A549 (cell line): ENCODE measurements around the gene BCL7B.

ENCODE experiments used
- JUN ChIP-seq, 2 experiments: fragments of >200 bp; sonication (Bioruptor Twin); formaldehyde crosslinking; IDR thresholded peaks; 2 replicates in 1 of 2; 3 replicates in 1 of 2; pipeline ENCODE4 v1.6.1; 2016 to 2017
- JUNB ChIP-seq: fragments of >200 bp; sonication (Bioruptor Twin); formaldehyde crosslinking; IDR thresholded peaks from 2 replicates; pipeline ENCODE4 v1.6.1; 2016
- KDM1A ChIP-seq: fragments of 200-600 bp; sonication (generic); IDR thresholded peaks from 2 replicates; pipeline ENCODE4 v1.6.1; 2016; ENCODE audit warnings: low read depth, mild to moderate bottlenecking
- POLR2A ChIP-seq: IDR thresholded peaks from 2 replicates; pipeline ENCODE4 v1.6.1; 2012; ENCODE audit warnings: mild to moderate bottlenecking, low read length
- RARB ChIP-seq: fragments of 250-450 bp; sonication (Bioruptor Pico); IDR thresholded peaks from 2 replicates; pipeline ENCODE4 v1.8.0; 2021; ENCODE audit warnings: mild to moderate bottlenecking, moderate library complexity
- ZSCAN20 ChIP-seq: fragments of 250-450 bp; sonication (Bioruptor Pico); IDR thresholded peaks from 2 replicates; pipeline ENCODE4 v1.8.0; 2022; ENCODE audit warnings: mild to moderate bottlenecking, moderate library complexity
- TF ChIP-seq, protein P1 (sequence below): fragments of >200 bp; sonication (Bioruptor Twin); formaldehyde crosslinking; IDR thresholded peaks from 3 replicates; pipeline ENCODE4 v1.5.1; 2016

DNA sequence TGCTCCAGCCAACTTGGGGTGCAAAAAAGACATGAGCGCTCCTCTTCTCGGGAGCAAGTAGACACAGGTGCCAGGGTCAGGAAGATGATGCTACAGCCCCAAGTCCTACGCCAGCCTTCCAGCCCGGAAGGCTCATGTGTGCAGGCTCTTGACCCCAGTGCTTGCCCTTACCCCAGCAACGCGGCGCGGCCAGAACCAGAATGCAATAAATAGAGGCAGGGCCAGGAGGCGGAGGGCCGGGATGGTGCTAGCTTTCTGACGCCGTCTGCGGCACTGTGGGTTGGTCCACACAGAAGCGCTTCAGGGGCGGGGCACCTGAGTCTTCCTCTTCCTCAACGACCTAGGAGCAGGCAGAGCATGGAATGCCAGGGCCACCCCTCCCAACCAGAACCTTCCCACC, 20.4 kb downstream of the BCL7B start:
- no peak for TF ChIP-seq ZSCAN20 (CRISPR knock-in tag)
- TF ChIP-seq, protein P1, sequence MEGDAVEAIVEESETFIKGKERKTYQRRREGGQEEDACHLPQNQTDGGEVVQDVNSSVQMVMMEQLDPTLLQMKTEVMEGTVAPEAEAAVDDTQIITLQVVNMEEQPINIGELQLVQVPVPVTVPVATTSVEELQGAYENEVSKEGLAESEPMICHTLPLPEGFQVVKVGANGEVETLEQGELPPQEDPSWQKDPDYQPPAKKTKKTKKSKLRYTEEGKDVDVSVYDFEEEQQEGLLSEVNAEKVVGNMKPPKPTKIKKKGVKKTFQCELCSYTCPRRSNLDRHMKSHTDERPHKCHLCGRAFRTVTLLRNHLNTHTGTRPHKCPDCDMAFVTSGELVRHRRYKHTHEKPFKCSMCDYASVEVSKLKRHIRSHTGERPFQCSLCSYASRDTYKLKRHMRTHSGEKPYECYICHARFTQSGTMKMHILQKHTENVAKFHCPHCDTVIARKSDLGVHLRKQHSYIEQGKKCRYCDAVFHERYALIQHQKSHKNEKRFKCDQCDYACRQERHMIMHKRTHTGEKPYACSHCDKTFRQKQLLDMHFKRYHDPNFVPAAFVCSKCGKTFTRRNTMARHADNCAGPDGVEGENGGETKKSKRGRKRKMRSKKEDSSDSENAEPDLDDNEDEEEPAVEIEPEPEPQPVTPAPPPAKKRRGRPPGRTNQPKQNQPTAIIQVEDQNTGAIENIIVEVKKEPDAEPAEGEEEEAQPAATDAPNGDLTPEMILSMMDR: no peak
- no peak for TF ChIP-seq JUN (IDR thresholded peaks at IDR 0.05)
- no peak for TF ChIP-seq KDM1A
- TF ChIP-seq JUNB: no peak
- no peak for TF ChIP-seq RARB (CRISPR knock-in tag)
- no peak for TF ChIP-seq POLR2A
